Fibroblast of mammary gland (primary cell): Measurements from ENCODE around the gene AGAP1.

ENCODE experiments used
- DNase-seq: peaks from one replicate; pipeline ENCODE4 v3.0.0-alpha.2; 2010; ENCODE audit warnings: low read depth
- H3K4me3 ChIP-seq: 2 replicates; pipeline ENCODE4 v1.5.1; 2011; ENCODE audit warnings: low read depth, mild to moderate bottlenecking, low read length, moderate library complexity; ENCODE audit not compliant: control insufficient read depth
- CTCF ChIP-seq: conservative IDR thresholded peaks from 2 replicates; pipeline ENCODE4 v1.5.1; 2011; ENCODE audit warnings: low read depth, low read length, inconsistent platforms; ENCODE audit not compliant: control insufficient read depth, insufficient read depth

The AGAP1 gene

GRCh38 chr2:235701206-235701981 is 207.6 kb downstream of the AGAP1 start:
- no peak for TF ChIP-seq CTCF
- no peak overlapping the region for H3K4me3 ChIP-seq
- no peak for DNase-seq

- no peak for DNase-seq
- no peak for TF ChIP-seq CTCF
- H3K4me3 ChIP-seq = no peak overlapping the region
Observed at GRCh38 chr2:235702186-235702585, 208.3 kb downstream of the AGAP1 start.

GRCh38 chr2:235703711-235704295 is 210.0 kb downstream of the AGAP1 start:
- no peak for TF ChIP-seq CTCF
- no peak for DNase-seq
- H3K4me3 ChIP-seq = no peak overlapping the region

GRCh38 chr2:235705296-235705695 is 211.5 kb downstream of the AGAP1 start:
- H3K4me3 ChIP-seq = no peak overlapping the region

GRCh38 chr2:235706506-235706905 is 212.7 kb downstream of the AGAP1 start:
- TF ChIP-seq CTCF = no peak
- no peak overlapping the region for H3K4me3 ChIP-seq
- DNase-seq = no peak

More at GRCh38 chr2:235705296-235705695, 211.5 kb downstream of the AGAP1 start:
- no peak for DNase-seq
- no peak for TF ChIP-seq CTCF

- H3K4me3 ChIP-seq = no peak overlapping the region
- DNase-seq = no peak
- TF ChIP-seq CTCF = no peak
Observed at GRCh38 chr2:235707411-235708096, 213.7 kb downstream of the AGAP1 start.
